NCI-H345 (cell line): ENCODE measurements around the gene C19orf81.

Source experiments
- DNase-seq: peaks from one replicate; lab custom pipeline; 2025; lab: John Stamatoyannopoulos, UW

The C19orf81 gene

DNA sequence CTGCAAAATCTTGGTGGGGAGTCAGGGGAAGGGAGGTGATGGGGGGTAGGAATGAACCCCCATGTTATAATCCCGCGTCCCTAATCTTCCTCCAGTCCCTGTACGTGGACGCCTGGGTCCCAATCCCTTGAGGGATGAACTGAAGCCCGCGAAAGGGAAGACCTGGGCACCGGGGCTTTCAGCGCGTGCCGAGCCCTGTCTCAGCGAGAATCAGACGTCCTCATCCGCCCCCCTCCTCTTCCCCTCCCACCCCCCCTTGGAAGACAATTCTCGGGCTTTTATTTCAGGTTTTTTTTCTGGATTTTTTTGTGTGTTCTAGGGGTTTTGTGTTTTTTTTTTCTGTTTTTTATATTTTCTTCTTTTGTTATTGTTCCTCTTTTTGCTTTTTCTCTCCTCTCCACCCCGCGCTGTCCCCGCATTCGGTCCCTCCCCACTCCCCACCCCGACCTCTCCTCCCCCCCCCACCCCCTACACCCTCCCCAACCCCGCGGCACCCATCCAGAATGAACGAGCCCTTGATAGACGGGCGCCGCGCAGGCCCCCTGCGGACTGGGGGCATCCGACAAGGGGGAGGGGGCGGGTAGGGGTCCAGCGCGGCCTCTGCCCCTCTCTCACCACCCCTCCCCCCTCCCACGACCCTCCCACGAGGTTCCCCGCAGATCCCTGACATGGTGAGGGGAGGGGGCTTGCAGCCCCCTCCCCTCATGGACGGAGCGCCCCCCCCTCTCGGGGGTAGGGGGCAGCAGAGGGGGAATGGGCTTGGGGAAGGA, 10.3 kb downstream of the C19orf81 start:
- no peak for DNase-seq

DNA sequence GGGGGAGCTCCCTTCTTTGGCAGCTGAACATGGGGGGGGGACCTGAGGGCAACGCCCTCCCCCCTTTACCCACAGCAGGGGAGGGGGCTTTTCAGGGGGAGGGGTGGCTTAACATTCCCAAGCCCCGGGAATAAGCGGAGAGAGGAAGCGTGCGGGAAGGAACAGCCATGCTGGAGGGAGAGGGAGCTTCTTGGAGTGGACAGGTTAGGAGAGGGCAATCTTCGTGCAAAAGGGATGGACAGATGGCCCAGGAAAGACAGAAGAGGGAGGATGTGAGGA, 10.8 kb downstream of the C19orf81 start:
- DNase-seq, result no peak

- DNase-seq, result no peak
These were observed 11.8 kb downstream of the C19orf81 start for GRCh38 chr19:50661023-50661422.

DNA sequence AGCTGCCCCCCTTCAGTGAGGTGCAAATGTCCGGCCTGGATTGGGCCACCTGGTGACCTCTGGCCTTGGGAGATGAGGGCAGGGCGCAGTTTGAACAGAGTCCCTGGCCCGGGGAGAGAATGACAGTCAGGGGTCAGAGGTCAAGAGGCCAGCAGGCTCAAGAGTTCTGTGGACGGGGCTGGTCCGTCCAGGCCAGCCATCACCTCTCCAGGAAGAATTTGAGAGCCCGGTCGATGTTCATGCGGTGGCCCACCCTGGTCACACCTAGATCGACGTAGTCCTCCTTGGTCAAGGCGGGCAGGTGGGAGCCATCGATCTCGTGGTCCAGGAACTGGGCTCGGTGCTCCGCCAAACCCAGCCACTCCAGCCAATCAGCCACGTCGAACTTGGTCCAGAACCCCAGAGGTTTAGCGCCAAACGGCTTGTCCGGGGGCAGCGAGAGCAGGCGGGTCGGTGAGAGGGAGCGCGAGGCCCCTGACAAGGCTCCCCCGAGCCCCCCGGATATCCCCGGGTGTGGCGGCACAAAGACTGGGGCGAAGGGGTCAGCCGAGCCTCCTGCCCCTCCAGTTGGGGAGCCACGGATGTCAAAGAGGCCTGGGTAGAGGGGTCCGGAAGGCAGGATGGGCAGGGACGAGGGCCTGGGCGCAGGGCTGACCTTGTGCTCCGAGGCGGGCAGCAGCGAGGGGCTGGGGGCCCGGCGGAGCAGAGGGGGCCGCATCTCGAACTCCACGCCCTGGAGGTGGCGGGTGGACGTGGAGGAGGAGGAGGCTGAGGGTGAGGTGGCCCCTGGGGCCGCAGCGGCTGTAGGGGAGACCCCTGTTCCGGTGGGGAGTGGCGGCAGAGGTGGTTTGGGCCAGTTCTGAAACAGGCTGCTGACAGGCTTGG, 12.8 kb downstream of the C19orf81 start:
- no peak for DNase-seq

DNA sequence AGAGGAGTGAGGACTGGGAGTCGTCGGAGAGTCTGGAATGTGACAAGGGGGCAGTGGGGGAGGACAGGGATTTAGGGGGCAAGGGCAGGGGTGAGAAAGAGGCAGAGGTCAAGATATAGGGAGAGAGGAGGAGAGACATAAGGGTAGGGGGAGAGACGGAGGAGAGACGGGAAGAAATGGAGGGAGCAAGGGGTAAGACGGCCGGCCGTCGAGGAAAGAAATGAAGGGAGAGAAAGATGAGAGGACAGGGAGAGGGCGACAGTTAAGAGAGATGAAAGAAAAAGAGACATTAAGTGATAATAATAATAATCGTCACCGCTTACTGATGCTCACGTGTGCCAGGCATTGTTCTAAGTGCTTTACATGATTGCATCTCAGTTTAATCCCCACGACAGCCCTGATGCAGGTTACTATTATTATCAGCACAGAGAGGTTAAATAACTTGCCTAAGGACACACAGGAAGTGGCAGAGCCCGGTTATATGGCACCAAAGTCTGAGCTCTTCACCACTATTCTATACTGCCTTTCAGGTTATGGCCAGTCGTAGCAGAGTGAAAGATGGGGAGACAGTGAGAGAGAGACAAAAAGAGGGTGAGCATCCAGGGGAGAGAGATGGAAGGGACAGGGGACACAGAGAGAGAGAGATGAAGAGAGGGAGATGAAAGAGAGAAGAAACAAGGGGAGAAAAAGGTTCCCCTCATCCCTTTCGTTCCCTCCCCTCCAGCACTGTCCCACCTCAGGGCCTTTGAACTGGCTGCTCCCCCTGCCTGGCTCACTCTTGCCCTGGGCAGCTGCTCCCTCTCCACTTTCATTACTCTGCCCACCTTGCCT, 13.6 kb downstream of the C19orf81 start:
- DNase-seq, result no peak

- DNase-seq, result no peak
These were observed 14.2 kb downstream of the C19orf81 start for GRCh38 chr19:50663482-50663790.

DNA sequence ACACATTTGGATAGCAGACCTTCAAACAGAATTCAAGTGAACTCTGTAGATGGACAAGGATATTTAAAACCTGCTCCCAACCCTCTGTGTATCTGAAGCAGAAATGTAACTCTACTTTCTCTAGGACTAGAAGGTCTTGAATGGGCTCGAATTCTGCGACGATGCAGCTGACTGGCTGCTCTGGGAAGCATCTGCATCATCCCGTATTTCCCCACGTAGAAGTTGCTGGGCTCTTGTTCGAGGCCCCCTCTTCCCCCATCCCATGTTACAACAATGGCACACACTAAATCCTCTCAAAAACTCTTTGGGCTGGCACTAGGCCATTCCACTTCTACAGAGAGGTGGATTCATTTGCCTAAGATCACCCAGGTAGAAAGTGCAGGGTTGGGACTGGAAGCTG, 15.0 kb downstream of the C19orf81 start:
- DNase-seq, result no peak

DNA sequence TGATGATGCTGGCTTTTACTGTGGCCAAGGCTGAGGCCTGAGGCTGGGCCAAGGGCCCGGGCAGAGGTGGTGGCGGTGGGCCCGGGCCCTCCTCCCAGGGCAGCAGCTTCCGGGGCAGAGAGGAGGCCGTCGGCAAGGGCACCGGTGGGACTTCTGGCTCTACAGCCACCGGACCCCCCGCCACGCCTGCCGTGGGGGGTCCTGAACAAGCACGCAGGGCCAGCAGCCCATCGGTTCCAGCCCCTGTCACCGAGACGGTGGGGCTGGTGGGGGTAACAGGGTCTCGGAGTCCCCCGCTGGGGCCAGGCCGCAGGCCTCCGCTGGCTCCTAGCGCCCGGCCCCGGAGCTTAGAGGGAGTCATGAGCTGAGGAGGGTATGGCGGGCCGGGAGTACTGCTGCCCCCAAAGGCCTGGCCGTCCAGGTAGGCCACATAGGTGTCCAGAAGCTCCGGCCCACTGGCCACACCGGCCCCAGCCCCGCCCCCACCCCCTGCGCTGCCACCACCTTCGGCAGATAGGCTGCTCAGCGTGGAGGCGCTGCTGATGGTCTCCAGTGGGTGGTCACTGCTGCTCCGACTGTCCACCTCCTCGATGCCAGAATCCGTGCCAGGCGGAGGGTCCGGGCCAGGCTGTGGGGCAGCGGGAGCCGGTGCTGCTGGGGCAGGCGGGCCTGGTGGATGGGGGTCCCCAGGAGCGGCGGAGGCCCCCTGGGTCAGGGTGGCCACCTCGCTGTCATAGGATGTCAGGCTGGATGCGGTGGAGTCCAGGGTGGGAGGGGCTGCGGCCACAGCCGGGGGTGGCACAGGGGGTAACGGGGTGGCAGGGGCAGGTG, 17.3 kb downstream of the C19orf81 start:
- DNase-seq, result no peak

DNA sequence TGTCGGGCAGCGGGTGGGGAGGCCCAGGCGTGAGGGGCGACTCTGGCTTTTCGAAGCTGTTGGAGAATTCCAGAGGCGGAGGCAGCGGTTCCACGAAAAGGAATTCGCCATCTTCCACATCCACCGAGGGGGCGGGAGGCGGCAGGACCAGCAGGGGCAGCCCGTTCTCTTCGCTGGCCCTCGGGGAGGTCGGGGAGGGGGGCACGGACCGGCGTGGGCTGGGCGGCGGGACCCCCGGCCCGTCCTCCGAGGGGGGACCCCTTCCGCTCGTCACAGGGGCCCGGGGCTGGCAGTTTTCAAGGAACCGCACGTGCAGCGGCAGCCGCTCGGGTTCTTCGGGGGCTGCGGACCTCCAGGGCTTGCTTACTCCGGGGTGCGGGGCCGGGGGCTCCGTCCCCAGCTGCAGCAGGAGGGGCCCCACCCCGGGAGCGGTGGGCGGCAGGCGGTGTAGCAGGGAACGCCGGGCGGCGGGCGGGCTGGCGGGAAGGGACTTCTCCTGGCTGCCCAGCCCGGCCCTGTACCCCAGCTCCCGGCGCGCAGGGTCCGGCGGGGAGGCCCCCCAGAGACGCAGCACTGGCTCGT, 18.0 kb downstream of the C19orf81 start:
- DNase-seq, result no peak

- DNase-seq, result no peak
These were observed 18.6 kb downstream of the C19orf81 start for GRCh38 chr19:50667759-50668231.

- no peak for DNase-seq
These were observed 19.2 kb downstream of the C19orf81 start for GRCh38 chr19:50668416-50668815.

- no peak for DNase-seq
These were observed 19.6 kb downstream of the C19orf81 start for GRCh38 chr19:50668879-50669278.

- no peak for DNase-seq
These were observed 20.3 kb downstream of the C19orf81 start for GRCh38 chr19:50669302-50670101.

- no peak for DNase-seq
These were observed 20.8 kb downstream of the C19orf81 start for GRCh38 chr19:50670102-50670380.

- no peak for DNase-seq
These were observed 23.9 kb downstream of the C19orf81 start for GRCh38 chr19:50673118-50673517.

DNA sequence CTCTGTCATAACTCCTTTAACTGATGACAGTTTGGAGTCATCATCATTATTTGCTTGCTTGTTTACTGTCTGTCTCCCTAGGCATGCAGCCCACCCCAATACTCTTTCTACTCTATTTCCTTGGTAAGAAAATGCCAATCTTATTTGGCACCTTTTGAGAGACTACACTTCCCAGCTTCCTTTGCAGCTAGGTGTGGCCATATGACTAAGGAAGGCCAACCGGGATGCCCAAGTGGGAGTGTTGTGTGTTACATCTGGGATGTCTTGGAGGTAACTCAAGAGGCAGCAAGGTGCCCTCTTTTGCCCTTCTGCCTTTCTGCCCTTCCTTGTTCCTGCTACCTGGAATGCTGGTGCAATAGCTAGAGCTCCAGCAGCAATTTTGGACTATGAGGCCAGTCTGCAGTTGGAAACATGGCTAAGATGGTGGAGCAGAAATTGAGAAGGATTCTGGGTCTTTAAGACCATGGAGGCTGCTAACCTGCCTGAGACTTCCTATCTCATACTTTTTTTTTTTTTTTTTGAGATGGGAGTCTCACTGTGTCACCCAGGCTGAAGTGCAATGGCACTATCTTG, 27.5 kb downstream of the C19orf81 start:
- no peak for DNase-seq

- no peak for DNase-seq
These were observed 28.4 kb downstream of the C19orf81 start for GRCh38 chr19:50677636-50678035.

DNA sequence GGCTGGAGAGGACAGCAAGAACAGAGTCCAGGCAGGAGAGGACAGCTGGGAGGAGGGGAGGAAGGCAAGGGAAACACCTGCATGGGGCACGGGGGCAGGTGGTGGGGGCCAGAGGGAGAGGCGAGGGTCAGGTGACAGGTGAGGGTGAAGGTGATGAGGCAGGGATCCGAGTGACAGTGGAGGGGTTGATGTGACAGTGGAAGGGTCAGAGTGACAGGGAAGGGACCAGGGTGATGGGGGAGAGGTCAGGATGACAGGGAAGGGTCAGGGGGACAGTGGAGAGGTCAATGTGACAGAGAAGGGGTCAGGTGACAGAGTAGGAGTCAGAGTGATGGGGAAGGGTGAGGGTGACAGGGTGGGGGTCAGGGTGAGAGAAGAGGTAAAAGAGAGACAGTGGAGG, 29.1 kb downstream of the C19orf81 start:
- no peak for DNase-seq

GRCh38 chr19:50679177-50680125, 30.2 kb downstream of the C19orf81 start:
- no peak for DNase-seq
